Testis (tissue), 2 donors: ENCODE measurements around the gene MLKL.

Experiments used
- CTCF ChIP-seq, 3 experiments: fragments of 450-650 bp in 2 of 3; fragments of 200-600 bp in 1 of 3; sonication (generic) in 1 of 3; IDR thresholded peaks; one replicate each; pipeline ENCODE4 v1.5.1; 2016 to 2019; ENCODE audit warnings: antibody characterized with exemption in 3 of 3, mild to moderate bottlenecking in 2 of 3, moderate library complexity in 1 of 3
- POLR2A ChIP-seq: fragments of 450-650 bp; IDR thresholded peaks from one replicate; pipeline ENCODE4 v1.6.1; 2017; ENCODE audit warnings: antibody characterized with exemption, mild to moderate bottlenecking, moderate library complexity

DNA sequence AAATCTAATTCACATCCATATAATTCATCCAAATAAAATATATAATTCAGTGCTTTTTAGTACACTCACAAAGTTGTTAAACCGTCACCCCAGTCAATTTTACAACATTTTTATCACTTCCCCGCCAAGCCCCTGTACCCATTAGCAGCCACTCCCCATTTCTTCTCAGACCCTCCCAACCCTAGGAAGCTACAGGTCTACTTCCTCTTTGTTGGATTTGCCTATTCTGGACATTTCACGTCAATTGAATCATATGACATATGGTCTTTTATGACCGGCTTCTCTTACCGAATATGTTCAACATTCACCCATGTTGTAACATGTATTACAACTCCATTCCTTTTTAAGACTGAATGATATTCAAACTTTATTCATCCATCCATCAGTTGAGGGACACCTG, 19.9 kb upstream of the MLKL start:
- TF ChIP-seq POLR2A = no peak
- no peak for TF ChIP-seq CTCF (IDR thresholded peaks at IDR 0.05)
